ENCODE measurements around the gene TRPV5.

Gene TRPV5

DNA sequence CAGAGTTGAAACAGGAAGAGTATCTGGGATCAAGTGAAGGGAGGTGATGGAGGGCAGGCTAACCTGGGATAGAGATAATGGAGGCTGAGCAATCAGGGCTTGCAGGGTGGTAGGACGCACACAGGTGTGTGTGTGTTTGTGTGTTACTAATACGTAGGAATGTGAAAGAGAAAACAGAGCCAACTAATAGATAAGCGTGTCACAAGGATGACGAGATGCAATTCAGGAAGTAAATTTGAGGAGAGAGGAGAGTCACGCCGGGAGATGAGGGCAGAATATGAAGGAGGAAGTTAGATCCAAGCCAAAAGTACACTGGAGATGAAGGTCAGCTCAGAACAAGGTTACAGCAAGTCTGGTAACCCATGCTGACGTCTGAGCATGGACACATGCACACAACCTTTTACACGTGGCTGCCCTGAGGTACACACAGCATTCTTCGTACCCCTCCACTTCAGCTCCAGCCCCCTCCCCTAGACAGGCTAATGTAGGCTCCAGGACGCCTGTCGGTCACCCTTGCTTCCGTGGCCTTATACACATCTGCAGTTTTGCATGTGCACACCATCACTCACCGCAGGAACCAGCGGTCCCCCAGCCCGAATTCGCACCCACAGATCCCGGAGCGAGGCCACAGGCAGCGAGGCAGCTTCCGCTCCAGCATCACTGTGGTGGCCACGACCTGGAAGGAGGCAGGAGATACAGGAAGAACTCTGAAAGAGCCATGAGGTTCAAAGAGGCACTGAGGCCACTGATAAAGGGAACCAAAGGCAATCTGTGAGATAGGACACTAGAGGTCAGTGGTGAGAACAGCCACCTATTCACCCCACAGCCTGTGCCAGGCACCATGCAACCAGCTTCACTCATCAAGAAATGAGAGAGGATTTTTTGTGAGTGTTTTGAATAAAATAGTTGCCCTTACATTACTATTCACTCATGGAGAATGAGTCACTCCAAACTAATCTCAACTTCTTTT lies 24.3 kb downstream of the TRPV5 start:
- DNase-seq (ENCODE audit: low read depth): no peak

- DNase-seq (ENCODE audit: low read depth): no peak
Measured at GRCh38 chr7:142908290-142908689, 25.3 kb downstream of the TRPV5 start.

DNA sequence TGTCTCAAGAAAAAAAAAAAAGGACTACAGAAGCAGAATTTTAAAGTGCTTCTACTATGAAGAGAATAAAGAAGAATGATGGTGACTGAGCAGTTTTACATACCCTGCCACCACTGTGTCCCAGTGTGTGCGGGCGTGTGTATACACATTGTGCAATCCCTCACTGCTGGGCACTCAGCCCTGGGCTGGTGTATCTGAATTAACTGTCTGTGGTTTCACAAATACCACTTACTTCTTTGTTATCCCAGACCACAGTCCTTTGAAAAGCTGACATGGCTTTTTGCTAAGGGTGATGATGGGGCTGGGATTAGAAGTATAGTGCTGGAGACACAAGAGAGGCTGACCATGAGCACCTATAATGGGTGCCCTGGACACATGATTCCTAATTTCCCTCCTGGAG lies 26.9 kb downstream of the TRPV5 start:
- no peak for DNase-seq (ENCODE audit: low read depth)

DNA sequence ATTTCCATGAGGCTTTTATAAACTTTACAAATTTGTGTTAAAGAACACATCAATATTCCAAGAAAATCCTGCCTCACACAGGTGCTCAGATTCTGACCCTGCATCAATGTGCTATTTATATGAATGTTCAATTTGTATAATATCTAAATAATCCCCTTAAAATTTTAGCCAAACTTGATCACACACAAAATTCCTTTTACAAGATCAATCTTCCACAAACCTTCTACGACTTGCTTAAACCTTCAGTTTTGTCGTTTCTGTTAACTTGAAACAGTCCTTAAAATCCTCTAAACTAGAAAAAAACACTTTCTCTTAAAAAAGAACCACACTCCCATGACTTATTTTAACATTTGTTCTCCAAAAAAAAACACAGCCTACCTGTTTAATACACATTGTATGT lies 27.8 kb downstream of the TRPV5 start:
- no peak for DNase-seq (ENCODE audit: low read depth)

DNA sequence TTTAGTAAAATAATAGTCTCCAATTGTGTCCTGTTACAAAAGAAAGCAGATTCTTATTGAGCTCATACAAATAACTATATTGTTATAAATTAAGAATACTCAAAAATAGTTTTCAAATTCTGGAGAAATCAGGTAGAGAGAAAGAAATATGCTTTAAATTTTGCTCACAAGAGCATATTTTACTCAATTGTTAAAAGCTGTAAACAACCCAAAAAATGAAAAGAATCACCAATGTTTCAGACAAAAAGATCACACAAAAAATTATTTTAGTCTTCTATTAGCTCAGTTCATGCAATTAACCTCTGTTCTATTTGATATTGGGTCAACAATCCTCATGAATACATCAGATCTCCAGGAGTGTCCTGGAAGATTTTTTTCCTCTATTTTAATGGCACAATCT lies 29.4 kb downstream of the TRPV5 start:
- no peak for DNase-seq (ENCODE audit: low read depth)

- no peak for DNase-seq (ENCODE audit: low read depth)
Measured at GRCh38 chr7:142901426-142902259, 31.9 kb downstream of the TRPV5 start.

DNA sequence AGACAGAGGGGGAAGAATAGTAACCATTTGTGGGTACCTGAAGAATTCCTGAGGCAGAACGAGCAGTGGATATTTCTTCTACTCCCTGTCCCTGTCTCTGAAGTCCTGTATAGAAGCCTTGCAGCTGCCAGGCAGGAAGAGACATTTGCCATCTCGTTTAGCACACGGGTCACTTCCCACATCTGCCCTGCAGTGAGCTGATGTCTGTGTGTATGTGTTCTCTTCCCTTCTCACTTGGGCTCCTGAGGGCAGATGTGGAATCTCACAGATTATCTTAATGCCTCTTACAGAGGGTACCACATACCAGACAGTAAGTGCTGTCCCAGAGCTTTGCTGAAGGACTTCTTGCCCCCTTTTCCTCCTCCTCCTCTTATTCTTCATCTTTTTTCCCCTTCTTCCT lies 33.9 kb downstream of the TRPV5 start:
- no peak for DNase-seq (ENCODE audit: low read depth)

GRCh38 chr7:142898377-142899170 lies 35.0 kb downstream of the TRPV5 start:
- no peak for DNase-seq (ENCODE audit: low read depth)

DNA sequence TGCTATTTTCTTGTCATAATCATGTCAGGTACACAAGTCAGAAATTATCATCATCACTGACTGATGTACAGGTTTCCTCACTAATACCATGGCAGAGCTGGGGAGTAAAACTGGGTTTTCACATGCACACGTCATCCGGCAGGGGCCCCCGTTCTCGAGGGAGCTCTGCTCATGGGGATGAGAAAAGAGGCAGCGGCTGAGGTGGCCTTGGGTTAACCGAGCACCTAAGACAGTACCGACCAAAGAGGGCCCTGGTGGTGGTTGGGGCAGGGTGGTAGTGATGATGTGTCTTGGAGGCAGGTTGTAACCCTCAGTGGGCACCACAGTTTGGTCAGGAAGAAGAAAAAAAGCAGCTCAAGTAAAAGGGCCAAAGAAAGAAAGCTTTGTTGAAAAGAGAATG lies 35.9 kb downstream of the TRPV5 start:
- no peak for DNase-seq (ENCODE audit: low read depth)

- DNase-seq (ENCODE audit: low read depth): no peak
Measured at GRCh38 chr7:142896741-142897379, 36.7 kb downstream of the TRPV5 start.

DNA sequence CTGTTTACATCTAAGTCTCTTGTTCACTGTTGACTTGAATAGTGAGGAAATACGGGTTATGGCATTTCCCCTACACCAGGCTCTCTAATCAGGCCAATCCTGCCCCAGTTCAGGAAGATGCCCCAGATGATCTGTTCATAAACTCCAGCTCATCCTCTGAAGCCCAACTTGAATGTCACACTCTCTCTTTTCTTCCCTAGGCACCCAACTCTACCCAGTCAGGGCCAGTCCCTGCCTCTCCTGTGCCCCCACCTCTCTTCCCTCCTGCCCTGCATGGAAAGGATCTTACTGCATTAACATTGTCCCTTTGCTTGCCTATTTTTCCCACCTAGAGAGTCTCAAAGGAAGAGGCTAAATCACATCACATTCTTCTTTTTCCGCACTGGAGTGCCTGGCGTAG lies 37.4 kb downstream of the TRPV5 start:
- DNase-seq (ENCODE audit: low read depth): no peak

DNA sequence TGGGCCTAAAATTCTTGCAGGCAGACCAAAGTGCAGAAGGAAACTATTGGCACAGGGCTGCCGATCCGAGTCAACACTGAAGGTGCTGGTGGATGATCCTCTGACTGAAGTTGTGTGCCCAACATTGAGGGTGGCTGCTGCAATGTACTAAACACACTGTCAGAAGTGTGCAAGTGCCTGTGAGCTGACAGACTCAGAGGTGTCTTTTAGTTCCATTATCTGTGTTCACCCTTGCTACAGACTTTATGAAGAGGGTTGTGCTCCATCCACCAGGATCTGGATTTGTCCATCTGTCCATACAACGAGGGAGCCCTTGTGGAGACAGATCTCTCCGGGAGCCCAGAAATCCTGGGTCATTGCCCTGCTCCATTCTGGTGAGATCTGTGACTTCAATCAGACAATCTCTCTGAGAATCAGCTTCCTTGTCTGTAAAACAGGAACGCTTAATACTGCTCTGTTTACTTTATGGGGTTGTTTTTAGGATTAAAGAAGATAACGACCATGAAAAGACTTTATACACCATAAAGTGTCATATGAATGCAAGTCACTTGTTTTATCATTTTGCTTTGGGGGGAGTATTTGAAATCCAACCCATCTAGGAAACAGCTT lies 38.5 kb downstream of the TRPV5 start:
- no peak for DNase-seq (ENCODE audit: low read depth)

DNA sequence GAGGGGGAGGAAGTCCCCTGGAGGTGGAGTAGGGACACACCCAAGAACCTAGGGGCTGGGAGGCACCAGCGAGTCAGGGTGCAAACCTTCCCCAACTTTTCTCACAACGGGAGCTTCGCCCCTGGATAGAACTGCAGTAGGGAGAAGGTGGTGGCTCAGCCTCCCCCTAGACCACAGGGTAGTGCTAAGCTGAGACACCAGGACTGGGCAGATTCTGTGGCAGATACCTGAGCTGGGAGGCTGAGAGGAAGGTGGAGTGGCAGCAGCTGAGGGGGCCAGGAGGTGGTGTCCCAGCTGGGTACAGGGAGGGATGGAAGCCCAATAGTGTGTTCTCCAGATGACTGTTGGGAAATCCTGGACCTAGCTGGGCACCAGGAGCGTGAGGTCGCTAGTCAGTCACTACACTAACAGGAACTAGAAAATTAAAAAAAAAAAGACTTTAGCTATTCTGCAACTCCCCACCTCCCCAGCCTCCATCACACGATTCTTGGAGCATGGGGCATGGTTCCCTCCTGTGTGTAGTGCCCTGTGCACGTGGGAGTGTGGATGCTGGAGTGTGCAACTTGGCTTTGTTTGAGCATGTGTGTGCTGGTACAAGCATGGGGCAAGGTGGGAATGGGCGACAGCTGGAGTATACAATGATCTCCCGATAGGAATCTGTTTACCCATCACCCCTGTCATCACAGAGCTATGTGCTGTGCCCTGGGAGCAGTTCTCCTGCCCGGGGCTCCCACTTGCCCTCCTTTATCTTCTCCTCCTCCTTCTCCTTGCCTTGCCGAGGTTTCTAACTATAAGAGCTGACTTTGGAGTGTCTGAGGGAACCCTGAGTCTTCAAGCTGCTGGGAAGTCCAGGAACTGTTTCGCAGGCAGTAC lies 39.2 kb downstream of the TRPV5 start:
- no peak for DNase-seq (ENCODE audit: low read depth)

GRCh38 chr7:142892951-142893350 lies 40.6 kb downstream of the TRPV5 start:
- DNase-seq (ENCODE audit: low read depth): no peak

DNA sequence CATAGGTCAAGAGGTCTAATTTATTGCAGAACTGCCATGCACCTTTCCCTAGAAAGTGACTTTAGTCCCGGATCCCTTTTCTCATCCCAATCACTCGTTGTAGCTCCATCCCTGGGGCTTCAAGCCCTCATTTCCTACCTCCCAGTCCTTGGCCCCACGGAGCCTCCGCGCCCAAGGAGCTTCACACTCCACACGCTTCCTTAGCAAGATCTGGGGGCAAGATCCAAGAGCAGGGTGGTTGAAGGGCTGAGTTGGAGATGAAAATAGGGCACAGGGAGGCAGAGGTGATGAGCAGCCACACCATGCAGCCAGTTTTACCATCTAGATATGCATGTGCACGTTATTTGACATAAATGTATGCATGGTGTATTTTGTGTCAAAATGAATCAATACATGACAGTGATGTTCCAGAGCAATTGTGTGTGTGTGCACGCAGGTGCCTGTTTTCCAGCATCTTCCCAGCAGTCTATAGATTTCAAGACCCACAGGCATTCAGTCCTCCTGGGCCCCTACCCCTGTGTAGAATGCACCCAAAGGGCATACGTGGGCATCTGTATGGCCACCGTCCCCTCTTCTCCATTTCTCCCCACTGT lies 42.0 kb downstream of the TRPV5 start:
- no peak for DNase-seq (ENCODE audit: low read depth)

DNA sequence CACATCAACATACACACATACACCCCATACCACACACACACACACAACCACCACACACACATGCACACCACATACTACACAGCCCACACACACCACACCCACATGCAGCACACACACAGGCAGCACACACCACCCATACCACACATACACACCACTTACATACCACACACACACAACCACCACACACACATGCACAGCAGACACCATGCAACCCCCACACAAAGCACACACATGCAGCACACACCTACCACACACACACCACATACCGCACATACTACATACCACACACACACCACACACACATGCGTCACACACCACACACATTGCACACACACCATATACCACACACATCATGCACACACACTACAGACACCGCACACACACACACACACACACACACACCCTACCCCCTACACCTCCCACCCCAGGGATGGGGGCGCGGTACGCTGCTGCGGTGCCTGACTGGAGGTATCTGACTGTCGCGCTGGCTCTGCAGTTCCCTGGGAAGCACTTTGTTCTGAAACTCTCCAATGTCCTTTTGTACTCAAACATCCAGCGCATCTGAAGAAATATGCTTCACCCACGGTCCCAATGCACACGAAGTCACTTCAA lies 42.6 kb downstream of the TRPV5 start:
- DNase-seq (ENCODE audit: low read depth): no peak

DNA sequence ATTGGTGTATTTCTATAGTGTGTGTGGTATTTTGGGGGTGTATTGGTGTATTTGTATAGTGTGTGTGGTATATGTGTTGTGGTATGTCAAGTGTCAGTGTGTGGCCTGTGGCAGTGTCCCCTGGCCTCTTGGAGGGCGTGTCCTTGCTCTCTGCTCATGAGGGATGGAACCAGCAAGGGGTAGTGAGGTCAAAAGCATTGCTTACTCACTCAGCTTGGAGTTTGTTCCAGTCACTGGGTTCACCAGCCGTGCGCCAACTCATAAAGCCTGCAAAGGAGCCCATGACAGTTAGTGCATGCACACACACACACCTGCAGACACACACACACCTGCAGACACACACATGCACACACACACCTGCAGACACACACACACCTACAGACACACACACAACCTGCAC lies 43.7 kb downstream of the TRPV5 start:
- no peak for DNase-seq (ENCODE audit: low read depth)

GRCh38 chr7:142887282-142888015 lies 46.1 kb downstream of the TRPV5 start:
- no peak for DNase-seq (ENCODE audit: low read depth)

GRCh38 chr7:142886866-142887265 lies 46.7 kb downstream of the TRPV5 start:
- DNase-seq (ENCODE audit: low read depth): no peak
